ENCODE data around the gene ENOX2. TPM values are rescaled to one million over a fixed set of nuclear protein-coding genes. Genes with fewer than 3 reads are reported as not detected.

Gene ENOX2
- total RNA-seq, 2 experiments from 2014 or later = 9.6 to 12.0 TPM

DNA sequence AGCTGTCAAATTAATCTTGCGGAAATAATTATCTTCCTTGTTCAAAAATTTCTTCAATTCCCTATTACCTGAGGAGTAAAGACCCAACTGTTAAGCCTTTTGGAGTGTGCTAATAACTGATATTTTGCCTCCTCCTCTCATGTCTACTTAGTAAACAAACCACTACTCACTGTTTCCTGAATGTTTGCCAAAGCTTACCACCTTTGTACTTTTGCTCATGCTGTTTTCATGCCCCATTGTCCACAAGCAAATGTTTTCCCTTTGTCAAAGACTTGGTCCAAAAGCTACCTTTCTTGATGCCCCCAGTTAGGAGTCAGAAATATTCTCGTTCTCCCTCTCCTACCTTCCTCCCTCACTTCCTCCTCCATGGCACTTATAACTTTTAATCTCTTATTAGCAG, 226.1 kb downstream of the ENOX2 start:
- H3K27ac Mint-ChIP-seq = no peak overlapping the region

DNA sequence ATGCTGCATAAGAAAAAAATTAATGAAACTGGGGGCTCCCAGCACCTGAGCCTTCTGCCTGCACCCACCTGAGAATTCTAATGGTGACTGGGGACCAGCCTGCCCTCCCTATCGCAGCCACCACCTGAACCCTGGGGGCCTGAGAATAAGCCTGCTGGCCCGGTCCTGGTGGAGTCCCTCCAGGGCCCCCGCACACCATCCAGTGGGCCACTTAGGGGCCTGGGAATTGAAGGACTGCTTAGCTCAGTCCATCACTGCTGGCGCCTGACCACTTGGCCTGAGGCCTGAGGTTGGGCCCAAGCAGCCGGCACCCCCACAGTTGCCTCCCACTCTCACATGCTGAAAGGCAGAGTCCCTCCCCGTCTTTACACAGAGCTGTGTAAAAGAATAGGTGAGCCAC, 230.8 kb downstream of the ENOX2 start:
- intact Hi-C loops (cut with micrococcal nuclease) = no loop called here
- ChIA-PET POLR2A (interaction anchor here (0.8 kb wide), 1 partner anchor 10 kb away, joined by 3 read pairs; no protein-coding TSS in a partner anchor), CTCF (no interaction called here)
- no peak for ATAC-seq
- H3K4me1 Mint-ChIP-seq (ENCODE audit: low read depth) = no peaks in the 10 kb centered on the region
- no peaks in the 10 kb centered on the region for H3K27me3 Mint-ChIP-seq
- no peak for TF ChIP-seq CTCF (IDR thresholded peaks at IDR 0.05)
- no peak overlapping the region for H3K4me3 Mint-ChIP-seq
- peaks cover 33% of the 10 kb centered on the region for H3K36me3 Mint-ChIP-seq (ENCODE audit: low read depth)
- H3K27ac Mint-ChIP-seq = no peak overlapping the region
- peaks cover 2% of the 10 kb centered on the region for H3K9me3 Mint-ChIP-seq
- no peak for DNase-seq

More for the DNA sequence above, 226.1 kb downstream of the ENOX2 start:
- ChIA-PET POLR2A (no interaction called here), CTCF (no interaction called here)
- Mint-ChIP-seq H3K4me1 (ENCODE audit: low read depth) (no peaks in the 10 kb centered on the region), H3K36me3 (ENCODE audit: low read depth) (peaks cover 30% of the 10 kb centered on the region), H3K27me3 (no peaks in the 10 kb centered on the region), H3K4me3 (no peak overlapping the region), H3K9me3 (peaks cover 2% of the 10 kb centered on the region)
- no peak for TF ChIP-seq CTCF (IDR thresholded peaks at IDR 0.05)
- DNase-seq (no peak), ATAC-seq (no peak)
- intact Hi-C loops (cut with micrococcal nuclease) = no loop called here

DNA sequence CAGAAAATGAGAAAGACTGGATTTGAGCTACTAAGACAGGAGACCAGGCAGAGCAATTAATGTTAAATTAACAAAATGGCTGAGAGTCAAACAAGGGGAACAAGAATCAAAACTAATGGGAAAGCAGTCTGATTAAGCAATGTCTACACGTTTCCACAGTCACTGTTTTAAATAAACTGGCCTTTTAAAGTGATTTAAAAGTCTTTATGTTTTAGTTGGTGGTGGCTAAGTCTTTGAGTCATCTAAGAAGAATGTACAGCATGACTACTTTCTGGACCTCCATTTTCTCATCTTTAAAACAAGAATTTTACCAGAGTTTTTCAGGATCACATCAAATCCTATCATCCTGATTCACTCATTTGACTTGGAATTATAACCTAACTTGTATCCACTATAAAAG, 233.8 kb downstream of the ENOX2 start:
- ChIA-PET CTCF (no interaction called here), POLR2A (no interaction called here)
- Mint-ChIP-seq H3K4me3 (no peak overlapping the region), H3K9me3 (peaks cover 2% of the 10 kb centered on the region), H3K27ac (no peak overlapping the region), H3K36me3 (ENCODE audit: low read depth) (peaks cover 32% of the 10 kb centered on the region), H3K4me1 (ENCODE audit: low read depth) (no peaks in the 10 kb centered on the region), H3K27me3 (no peaks in the 10 kb centered on the region)
- intact Hi-C loops (cut with micrococcal nuclease) = no loop called here
- ATAC-seq = no peak
- TF ChIP-seq CTCF (IDR thresholded peaks at IDR 0.05) = no peak
- no peak for DNase-seq

- Mint-ChIP-seq H3K9me3 (no peaks in the 10 kb centered on the region), H3K4me3 (no peak overlapping the region), H3K27ac (no peak overlapping the region), H3K27me3 (no peaks in the 10 kb centered on the region), H3K36me3 (ENCODE audit: low read depth) (peaks cover 30% of the 10 kb centered on the region), H3K4me1 (ENCODE audit: low read depth) (no peaks in the 10 kb centered on the region)
- TF ChIP-seq CTCF (IDR thresholded peaks at IDR 0.05) = no peak
- ATAC-seq = no peak
- CTCF ChIA-PET = interaction anchor here (0.9 kb wide), 1 partner anchor 251 kb away, joined by 3 read pairs; no protein-coding TSS in a partner anchor
- POLR2A ChIA-PET = no interaction called here
- DNase-seq = no peak
- intact Hi-C loops (cut with micrococcal nuclease) = no loop called here
Measured at GRCh38 chrX:130665263-130665662, 237.7 kb downstream of the ENOX2 start.

DNA sequence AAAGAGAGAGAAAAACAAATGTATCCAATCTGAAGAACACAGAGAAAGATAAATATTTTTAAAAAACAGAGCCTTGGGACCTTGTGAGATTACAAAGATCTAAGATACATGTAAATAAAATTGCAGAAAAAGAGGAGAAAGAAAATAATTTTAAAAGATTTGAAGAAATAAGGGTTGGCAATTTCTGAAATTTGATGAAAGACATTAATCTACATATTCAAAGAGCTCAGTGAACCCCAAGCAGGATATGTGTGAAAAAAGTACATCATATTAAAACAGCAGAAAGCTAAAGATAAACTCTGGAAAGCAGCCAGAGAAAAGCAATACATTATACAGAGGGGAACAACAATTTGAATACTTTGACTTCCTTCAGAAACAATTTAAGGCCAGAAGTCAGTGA, 244.7 kb downstream of the ENOX2 start:
- Mint-ChIP-seq H3K4me3 (no peak overlapping the region), H3K4me1 (ENCODE audit: low read depth) (no peaks in the 10 kb centered on the region), H3K27ac (no peak overlapping the region), H3K9me3 (no peaks in the 10 kb centered on the region), H3K27me3 (no peaks in the 10 kb centered on the region), H3K36me3 (ENCODE audit: low read depth) (peaks cover 19% of the 10 kb centered on the region)
- intact Hi-C loops (cut with micrococcal nuclease) = no loop called here
- ATAC-seq (no peak), DNase-seq (no peak)
- POLR2A ChIA-PET = no interaction called here
- no peak for TF ChIP-seq CTCF (IDR thresholded peaks at IDR 0.05)
- CTCF ChIA-PET = interaction anchor here (1.3 kb wide), 1 partner anchor 82 kb away, joined by 4 read pairs; no protein-coding TSS in a partner anchor

Data from activated CD8-positive, alpha-beta T cell treated with anti-CD3 and anti-CD28 coated beads for 36 hours (primary cell).